SK-N-SH treated with all-trans-retinoic acid at 6 μM for 48 hours (cell line): ENCODE data around the gene STT3B.

Experiments used
- ARNTL ChIP-seq: fragments of 450-650 bp; formaldehyde crosslinking; IDR thresholded peaks from 2 replicates; pipeline ENCODE4 v1.5.0; 2020; ENCODE audit warnings: low read depth, mild to moderate bottlenecking, moderate library complexity, borderline replicate concordance
- GLIS3 ChIP-seq: fragments of 250-450 bp; sonication (Bioruptor Pico); IDR thresholded peaks from 2 replicates; pipeline ENCODE4 v1.5.0; 2020; ENCODE audit warnings: mild to moderate bottlenecking, moderate library complexity
- OSR1 ChIP-seq: fragments of 250-450 bp; sonication (Bioruptor Pico); IDR thresholded peaks from 2 replicates; pipeline ENCODE4 v1.8.0; 2022; ENCODE audit warnings: moderate library complexity, mild to moderate bottlenecking, inconsistent platforms
- POU6F1 ChIP-seq: fragments of 250-450 bp; sonication (Bioruptor Pico); IDR thresholded peaks from 2 replicates; pipeline ENCODE4 v1.8.0; 2021; ENCODE audit warnings: low read depth, mild to moderate bottlenecking, moderate library complexity, borderline replicate concordance
- ZFP30 ChIP-seq: fragments of 450-650 bp; formaldehyde crosslinking; IDR thresholded peaks from 2 replicates; pipeline ENCODE4 v1.5.0; 2022; ENCODE audit warnings: mild to moderate bottlenecking, moderate library complexity
- ZNF565 ChIP-seq: fragments of 450-650 bp; formaldehyde crosslinking; conservative IDR thresholded peaks from 2 replicates; pipeline ENCODE4 v1.5.0; 2020; ENCODE audit warnings: low read depth, mild to moderate bottlenecking, moderate library complexity
- TF ChIP-seq, protein P1 (sequence below): fragments of 250-450 bp; sonication (Bioruptor Pico); IDR thresholded peaks from 2 replicates; pipeline ENCODE4 v1.5.1; 2020; ENCODE audit warnings: low read depth, mild to moderate bottlenecking, moderate library complexity

DNA sequence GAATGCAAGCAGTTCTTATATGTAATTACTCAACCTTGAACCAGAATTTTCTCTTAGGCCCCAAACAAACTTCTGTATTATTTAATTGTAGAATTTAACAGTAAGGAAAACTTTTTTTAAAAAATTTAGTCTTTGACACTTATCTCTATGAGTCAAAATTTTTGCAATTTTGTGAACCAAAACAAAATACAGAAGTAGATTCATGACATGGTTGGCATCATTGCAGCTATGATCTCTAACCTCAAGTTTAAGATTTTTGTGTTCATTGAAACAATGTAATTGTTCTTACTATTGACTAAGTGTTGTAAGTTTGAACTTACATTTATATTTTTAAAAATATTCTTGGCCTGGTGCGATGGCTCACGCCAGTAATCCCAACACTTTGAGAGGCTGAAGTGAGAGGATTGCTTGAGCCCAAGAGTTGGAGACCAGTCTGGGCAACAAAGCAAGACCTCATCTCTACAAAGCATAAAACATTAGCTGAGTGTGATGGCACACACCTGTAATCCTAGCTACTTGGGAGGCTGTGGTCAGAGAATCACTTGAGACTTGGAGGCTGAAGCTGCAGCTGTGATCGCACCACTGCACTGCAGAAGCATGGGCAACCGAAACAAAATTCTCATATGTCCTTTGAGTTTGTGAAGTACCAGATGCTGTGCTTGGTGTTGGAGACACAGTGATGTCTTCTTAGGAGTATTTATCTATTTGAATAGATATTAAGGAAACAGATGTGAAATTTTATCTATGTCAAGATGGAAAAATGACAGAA is 39.7 kb downstream of the STT3B start:
- TF ChIP-seq, protein P1, sequence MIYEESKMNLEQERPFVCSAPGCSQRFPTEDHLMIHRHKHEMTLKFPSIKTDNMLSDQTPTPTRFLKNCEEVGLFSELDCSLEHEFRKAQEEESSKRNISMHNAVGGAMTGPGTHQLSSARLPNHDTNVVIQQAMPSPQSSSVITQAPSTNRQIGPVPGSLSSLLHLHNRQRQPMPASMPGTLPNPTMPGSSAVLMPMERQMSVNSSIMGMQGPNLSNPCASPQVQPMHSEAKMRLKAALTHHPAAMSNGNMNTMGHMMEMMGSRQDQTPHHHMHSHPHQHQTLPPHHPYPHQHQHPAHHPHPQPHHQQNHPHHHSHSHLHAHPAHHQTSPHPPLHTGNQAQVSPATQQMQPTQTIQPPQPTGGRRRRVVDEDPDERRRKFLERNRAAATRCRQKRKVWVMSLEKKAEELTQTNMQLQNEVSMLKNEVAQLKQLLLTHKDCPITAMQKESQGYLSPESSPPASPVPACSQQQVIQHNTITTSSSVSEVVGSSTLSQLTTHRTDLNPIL (CRISPR knock-in tag) = no peak
- no peak for TF ChIP-seq GLIS3
- TF ChIP-seq ZFP30 (CRISPR knock-in tag) = no peak
- TF ChIP-seq ARNTL (CRISPR knock-in tag) = no peak
- no peak for TF ChIP-seq ZNF565 (CRISPR knock-in tag)
- no peak for TF ChIP-seq OSR1 (CRISPR knock-in tag)
- TF ChIP-seq POU6F1 (CRISPR knock-in tag) = no peak
